GM12892 (cell line): ENCODE data around the gene CACNA2D3.

Experiments
- POLR2A ChIP-seq: IDR thresholded peaks from 2 replicates; pipeline ENCODE4 v1.6.1; 2011; ENCODE audit warnings: low read depth, low read length, control low read depth
- POLR2AphosphoS5 ChIP-seq: IDR thresholded peaks from 2 replicates; pipeline ENCODE4 v1.6.1; 2011; ENCODE audit warnings: low read depth, low read length, control low read depth
- TAF1 ChIP-seq: IDR thresholded peaks from 2 replicates; pipeline ENCODE4 v1.6.1; 2011; ENCODE audit warnings: low read depth, mild to moderate bottlenecking, control low read depth, low read length, borderline replicate concordance

GRCh38 chr3:54180921-54181320 lies 58.6 kb downstream of the CACNA2D3 start:
- TF ChIP-seq POLR2AphosphoS5 (no peak), POLR2A (no peak), TAF1 (no peak)
